ENCODE results near the gene LRRC15.

Gene LRRC15

DNA sequence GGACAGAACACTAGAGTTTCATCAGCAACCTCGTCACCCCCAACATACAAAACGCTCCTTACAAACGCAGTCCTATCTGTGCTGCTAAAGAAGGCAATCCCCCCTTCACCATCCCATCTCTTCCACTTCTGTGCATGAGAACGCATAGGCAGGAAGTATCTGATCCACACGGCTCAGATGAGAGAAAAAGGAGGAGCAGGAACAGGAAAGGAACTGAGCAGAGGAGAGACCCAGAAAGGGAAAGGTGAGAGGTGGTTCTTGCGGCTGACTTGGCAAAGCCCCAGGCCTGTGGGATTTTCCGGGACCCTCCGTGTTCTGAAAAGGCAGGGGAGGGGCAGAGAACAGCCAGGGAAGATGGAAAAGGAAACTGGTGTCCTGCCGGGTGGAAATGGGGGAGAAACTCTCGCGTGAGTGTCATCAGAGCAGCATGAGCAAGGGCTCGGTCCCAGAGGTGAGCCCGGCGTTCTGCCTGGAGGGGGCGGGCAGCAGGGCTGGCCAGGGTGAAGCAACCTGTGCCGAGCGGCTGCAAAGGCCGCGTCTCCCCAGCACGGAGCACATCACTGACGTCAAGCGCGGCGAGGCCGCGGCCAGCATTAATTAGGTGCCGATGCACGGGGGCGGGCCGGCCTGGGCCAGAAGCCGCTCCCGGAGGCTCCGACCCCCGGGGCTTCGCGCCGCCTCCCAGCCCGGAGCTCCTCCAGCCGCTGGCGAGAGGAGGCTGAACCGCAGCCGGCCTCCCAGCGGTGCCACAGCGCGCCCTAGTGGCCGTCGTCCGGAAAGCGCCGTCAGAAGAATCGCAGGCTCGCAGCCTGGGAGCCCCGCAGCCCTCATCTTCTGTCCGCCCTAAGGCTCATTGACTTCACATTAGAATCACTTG is 54.2 kb downstream of the LRRC15 start:
- peak; percentile 93 for DNase-seq (ENCODE audit: low spot score)

GRCh38 chr3:194314388-194315068 is 55.0 kb downstream of the LRRC15 start:
- no peak for DNase-seq (ENCODE audit: low spot score)

DNA sequence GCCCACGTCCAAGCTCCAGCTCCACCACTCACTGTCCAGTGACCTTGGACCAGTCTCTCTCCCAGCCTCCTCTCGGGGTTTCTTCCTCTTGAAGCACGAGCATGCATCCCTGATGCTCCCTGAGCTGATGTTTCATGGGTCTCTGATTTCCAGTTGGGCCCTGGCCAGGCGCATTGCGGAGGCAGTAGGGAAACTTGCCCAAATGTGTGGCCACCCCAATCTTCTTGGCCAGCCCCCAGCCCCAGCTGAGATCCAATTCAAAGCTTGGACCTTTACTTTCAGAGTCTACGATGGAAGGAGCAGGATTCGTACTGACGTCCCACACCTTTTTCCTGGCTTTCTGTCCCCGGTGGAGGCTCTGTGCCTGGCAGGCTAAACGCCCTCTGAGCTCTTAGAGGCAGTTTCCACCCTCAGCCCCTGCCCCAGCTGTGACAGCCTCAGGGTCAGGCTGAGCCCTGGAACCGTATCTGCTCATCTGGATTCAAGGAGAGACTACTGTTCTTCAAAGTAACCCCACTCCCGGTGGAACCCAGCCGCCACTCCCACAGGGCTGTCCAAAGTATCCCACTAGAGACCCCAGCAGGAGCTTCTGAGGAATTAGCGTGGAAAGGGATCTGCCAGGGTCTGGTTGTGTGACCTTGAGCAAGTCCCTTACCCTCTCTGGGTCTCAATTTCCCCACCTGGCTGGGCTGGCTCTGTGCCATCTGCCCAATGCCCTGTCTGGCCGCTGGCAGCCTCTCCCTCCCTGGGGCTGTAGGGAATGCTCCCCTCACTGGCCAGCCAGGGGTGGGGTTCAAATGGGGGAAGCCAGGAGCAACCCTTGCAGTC is 55.8 kb downstream of the LRRC15 start:
- no peak for DNase-seq (ENCODE audit: low spot score)

DNA sequence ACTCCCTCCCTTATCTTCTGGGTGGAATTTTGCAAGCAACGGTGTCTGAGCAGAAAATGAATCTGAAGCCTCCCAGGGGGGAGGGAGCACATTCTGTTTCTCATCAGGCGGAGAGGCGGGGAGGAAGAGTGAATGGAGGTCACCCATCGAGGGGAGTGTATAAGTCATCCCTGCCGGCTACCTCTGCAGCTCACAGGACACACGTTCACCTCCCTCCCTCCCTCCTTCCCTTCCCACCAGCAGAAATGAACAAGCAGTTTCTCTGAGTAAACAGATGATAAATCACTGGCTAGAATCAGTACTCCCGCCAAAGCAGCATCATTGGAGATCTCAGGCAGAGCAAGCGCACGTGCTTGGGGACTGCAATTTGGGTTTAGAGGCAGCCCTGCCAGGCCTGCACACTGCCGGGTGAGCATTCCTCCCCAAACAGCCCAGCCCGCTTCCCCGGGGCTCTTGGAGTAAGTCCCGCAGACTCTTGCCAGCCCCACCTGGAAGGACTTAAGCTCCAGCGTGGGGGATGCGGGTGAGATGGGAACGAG is 56.7 kb downstream of the LRRC15 start:
- DNase-seq (ENCODE audit: low spot score), result no peak

GRCh38 chr3:194312186-194312742 is 57.3 kb downstream of the LRRC15 start:
- no peak for DNase-seq (ENCODE audit: low spot score)

DNA sequence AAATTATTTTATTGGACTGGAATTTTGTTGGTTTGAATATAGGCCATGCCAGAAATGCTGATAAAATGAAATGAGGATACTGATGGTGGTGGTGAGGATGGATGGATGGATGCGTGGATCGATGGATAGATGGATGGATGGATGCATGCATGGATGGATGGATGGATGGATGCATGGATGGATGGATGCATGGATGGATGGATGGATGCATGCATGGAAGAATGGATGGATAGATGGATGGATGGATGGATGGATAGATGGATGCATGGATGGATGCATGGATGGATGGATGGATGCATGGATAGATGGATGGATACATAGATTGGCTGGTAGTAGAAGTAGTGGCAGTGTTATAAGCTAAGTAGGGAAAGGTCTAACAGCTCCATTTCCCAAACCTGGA is 58.5 kb downstream of the LRRC15 start:
- DNase-seq (ENCODE audit: low spot score), result no peak

- no peak for DNase-seq (ENCODE audit: low spot score)
Observed at GRCh38 chr3:194310060-194310835, 59.3 kb downstream of the LRRC15 start.

- no peak for DNase-seq (ENCODE audit: low spot score)
Observed at GRCh38 chr3:194308601-194309449, 60.7 kb downstream of the LRRC15 start.

- DNase-seq (ENCODE audit: low spot score), result no peak
Observed at GRCh38 chr3:194307849-194308248, 61.7 kb downstream of the LRRC15 start.

DNA sequence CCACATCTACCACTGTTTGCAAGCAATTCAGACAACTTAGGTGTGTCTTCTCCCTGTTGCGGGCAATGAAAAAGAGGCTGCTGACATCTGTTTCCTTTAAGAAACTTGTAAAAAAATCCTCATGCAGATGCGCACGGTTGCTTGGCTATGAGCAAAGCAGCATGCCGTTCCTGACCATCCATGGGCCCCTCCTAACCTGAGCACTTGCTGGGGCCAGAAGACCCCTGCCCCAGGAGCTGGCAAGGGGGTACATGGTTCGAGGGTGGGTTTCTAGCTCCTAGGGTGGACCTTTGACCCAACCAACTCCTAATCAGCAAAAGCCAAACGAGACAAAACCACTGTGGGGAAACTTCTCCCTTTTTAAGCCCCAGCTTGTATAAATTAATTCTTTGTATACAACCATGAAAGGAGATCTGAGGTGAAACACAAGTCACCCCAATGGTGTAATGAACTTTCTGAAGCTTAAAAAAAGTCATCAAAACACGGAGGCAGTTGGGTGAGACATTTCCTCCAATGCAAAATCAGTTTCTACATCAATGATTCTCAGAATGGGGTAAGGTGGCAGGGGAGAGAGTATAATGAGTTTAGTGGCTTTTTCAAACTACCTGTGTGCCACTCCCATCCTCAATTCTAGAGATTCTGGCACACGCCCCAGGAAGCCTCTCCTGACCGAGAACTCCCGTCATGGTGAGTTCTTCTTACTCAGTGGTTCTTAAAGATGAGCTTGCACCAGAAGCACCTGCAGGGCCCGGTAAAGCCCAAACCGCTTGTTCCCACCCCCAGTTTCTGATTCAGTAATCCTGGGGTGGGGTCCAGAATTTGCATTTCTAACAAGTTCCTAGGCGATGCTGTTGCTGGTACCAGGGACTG is 62.5 kb downstream of the LRRC15 start:
- DNase-seq (ENCODE audit: low spot score), result no peak

DNA sequence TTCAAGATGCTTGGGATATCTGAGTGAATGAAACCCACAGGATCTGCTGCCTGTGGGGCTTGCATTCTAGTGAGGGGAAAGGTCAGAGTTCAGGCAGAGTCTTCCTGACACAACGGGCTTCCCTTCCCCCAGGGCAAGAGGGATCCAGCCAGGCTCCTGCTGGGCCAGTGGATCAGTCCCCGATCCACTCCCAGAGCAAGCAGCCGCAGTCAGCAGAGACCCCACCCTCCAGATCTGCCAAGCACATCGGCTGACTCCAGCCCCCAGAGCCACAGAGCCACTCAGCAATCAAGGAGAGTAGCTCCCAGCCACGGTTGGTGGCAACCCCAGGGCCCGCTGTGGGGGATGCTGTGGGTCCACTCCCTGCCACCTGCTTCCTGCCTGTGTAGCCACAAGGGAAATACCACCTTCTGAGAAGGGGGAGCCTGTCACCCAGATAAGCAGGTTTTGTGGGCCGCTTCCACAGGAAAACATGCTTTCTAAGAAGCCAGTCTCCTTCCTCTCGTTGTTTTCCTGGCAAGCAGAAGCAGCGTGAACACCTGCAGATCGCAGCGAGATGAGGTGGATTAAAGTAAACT is 63.3 kb downstream of the LRRC15 start:
- no peak for DNase-seq (ENCODE audit: low spot score)

DNA sequence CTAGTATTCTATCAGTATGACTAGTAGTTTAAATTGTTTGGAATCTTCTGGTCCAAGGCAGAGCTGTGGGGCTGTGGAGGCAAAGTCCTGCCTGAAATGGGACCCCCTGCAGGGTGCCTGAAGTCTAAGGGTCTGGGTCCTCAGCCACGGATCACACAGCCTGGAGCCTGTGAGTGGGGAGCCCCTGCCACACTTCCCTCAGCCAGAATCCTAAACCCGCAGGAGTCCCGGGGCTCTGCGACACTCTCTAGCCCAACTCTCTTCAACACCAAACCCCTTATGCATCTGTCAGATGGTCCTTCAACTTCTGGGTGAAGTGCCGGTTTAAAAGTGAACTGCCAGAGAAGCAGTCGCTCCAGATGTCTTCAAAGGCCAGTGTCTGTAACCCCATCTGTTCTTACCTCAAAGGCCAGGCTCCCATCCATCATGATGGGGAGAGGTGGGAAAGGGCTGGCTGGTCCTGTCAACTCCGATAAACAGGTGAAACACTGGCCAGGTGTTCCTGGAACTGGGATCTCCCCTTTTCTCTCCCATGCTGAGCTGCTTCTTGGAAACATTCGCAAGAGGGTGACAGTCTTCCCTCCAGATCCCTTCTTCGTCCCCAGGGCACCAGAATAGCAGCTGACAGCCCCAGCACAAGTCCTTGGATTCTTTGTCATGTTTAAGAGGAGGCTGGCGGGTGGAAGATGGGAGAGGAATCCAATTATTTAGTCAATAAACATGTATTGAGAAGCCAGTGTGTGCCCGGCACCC is 64.0 kb downstream of the LRRC15 start:
- no peak for DNase-seq (ENCODE audit: low spot score)
